Measurements from ENCODE around the gene POTEB3. TPM values are rescaled to one million over a fixed set of nuclear protein-coding genes. Genes with fewer than 3 reads are reported as not detected.
"Not testable (repeated sequence)": the region's sequence is repeated elsewhere in the genome, so short reads cannot be mapped to it uniquely, and the experiment has no call there.

Gene POTEB3
- not detected for total RNA-seq

DNA sequence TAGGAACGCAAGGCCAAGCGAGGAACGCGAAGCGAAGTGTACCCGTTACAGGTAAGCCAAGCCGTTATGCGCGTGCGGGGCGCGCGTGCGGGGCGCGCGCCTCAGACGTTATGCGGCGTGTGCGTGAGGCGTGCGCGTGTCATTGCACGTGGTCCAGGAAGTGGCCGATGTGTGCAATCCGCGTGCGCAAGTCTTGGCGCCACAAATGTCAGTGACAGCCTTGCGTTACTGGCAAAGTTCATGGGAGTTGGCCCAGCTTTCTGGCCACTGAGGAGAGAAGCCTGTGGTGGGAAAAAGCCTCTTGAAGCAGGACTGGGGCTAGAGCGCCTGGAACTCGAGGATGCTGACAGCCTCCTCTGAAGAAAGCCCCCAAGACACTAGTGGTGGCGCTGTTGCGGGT is at the start of gene POTEB3:
Gene POTEB3, minus strand, starts transcription at position 101 of the 400 bp plus-strand sequence. CDS start 488 bp downstream, outside the sequence.
- H3K4me1 ChIP-seq; DNase-seq; H3K36me3 ChIP-seq; H3K4me3 ChIP-seq; H3K9me3 ChIP-seq; intact Hi-C loops (cut with DNase I); H3K27me3 ChIP-seq; H3K27ac ChIP-seq: not testable (repeated sequence)
- WGBS, 2 donors = no CpG with 5 or more reads among the region's 35 CpGs

DNA sequence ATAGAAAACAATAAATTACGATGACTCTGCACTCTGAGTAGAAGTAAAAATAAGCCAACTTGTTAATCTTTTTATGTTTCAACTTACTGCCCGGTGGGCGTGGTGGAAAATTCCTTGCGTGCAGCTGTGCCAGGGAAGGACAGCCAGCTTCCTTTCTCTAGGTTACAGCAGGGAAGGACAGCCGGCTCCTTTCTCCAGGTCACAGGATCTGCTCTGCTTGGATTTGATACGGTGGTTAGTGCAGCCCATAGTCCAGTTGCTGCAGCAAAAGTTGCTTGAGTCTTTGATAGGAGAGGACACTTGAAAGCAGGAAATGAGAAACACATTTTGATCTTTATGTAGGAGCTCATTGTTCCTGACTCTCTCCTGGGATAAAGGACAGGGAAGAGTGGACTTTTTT is 13.4 kb upstream of the POTEB3 start:
- no CpG with 5 or more reads among the region's 6 CpGs for WGBS, 2 donors
- H3K4me3 ChIP-seq; H3K4me1 ChIP-seq; intact Hi-C loops (cut with DNase I); DNase-seq; H3K27me3 ChIP-seq; H3K27ac ChIP-seq; H3K9me3 ChIP-seq; H3K36me3 ChIP-seq: not testable (repeated sequence)

DNA sequence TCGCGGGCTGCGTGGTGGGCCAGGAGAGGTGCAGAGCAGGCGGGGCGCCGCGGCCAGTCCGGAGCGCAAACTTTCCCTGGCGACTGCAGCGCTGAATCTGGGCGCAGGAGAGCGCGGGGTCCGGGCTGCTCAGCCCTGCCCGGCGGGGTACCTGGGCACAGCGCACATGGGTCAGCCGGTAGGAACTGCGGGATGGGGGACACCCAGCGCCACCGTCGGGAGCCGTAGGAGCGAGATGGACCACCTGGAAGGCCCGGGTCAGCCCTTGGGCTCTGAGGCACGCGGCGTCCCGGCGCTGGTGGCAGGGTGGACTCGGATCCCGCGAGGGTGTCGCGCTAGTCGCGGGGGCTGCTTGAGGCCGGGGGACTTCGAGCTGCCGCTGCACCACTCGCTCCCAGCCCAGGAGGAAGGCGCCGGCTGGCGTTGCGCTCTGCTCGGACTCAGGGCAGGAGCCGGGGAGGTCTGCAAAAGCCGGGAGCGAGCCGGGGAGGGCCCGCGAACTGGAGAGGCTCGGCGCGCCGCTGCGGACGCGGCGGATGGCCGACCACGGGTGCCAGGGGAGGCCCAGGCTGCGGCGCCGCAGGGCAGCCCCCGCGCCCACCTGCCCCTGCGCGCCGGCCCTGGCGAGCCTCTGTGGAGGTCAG is 11.7 kb upstream of the POTEB3 start:
- no CpG with 5 or more reads among the region's 72 CpGs for WGBS, 2 donors
- DNase-seq; H3K36me3 ChIP-seq; H3K4me1 ChIP-seq; H3K9me3 ChIP-seq; H3K4me3 ChIP-seq; H3K27ac ChIP-seq; intact Hi-C loops (cut with DNase I); H3K27me3 ChIP-seq: not testable (repeated sequence)

DNA sequence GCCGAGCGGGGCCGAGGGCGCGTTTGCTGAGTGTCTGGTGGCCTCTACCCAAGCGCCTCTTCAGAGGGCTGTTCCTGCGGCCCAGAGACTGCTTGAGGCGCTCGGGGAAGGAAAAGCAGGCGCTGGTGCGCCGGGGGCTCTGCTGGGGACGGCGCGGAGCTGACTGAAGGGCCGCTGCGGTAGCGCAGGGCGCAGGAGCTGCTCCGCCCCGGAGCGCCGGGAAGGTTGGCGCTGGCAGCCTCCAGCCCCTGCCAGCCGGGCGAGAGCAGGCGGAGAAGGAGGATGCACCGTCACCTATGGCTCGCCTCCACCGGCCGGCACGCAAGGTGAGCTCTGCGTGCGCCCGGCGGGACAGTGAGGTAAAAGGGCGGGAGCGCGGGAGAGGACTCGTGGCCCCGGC is 11.2 kb upstream of the POTEB3 start:
- H3K27ac ChIP-seq; DNase-seq; H3K9me3 ChIP-seq; H3K4me1 ChIP-seq; H3K4me3 ChIP-seq; H3K36me3 ChIP-seq; intact Hi-C loops (cut with DNase I); H3K27me3 ChIP-seq: not testable (repeated sequence)
- no CpG with 5 or more reads among the region's 41 CpGs for WGBS, 2 donors

DNA sequence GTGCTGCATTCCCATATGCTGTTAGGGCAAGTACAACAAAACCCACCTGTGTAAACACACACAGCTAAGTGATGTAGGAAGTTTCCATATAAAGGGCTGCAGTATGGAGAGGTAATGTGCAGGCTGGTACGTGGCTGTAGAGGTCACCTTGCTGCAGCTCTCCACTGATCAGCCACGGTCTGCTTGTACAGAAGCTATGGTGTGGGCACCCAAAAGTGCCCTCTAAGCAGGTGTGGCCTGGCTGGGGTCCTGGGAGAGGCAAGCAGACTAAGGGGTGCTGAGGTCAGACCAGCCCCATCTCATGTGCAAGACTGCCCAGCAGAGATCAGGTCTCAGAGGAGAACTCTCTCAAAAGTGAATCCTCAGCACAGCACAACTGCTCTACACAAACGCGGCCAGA is 32.9 kb downstream of the POTEB3 start:
- H3K36me3 ChIP-seq; H3K4me3 ChIP-seq; H3K27me3 ChIP-seq; intact Hi-C loops (cut with DNase I); DNase-seq; H3K4me1 ChIP-seq; H3K27ac ChIP-seq; H3K9me3 ChIP-seq: not testable (repeated sequence)
- no CpG with 5 or more reads among the region's 4 CpGs for WGBS, 2 donors

DNA sequence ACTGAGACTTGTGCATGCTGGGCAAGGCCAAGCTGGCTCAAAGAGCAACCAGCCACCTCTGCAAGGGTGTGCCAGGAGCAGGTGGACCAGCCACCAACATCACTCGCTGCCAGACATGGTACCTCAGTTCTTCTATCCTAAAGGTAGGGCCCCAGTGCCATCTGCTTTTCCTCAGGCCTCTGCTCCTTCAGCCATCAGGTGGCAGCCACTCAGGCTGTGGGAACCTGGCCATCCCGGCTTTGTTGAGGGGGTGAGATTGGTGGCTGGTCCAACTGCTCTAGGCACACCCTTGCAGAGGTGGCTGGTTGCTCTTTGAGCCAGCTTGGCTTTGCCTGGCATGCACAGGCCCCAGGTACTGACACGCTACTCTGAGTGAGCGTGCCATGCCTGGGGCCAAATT is 38.8 kb downstream of the POTEB3 start:
- H3K27ac ChIP-seq; H3K4me3 ChIP-seq; DNase-seq; H3K9me3 ChIP-seq; intact Hi-C loops (cut with DNase I); H3K27me3 ChIP-seq; H3K36me3 ChIP-seq; H3K4me1 ChIP-seq: not testable (repeated sequence)
- no CpG with 5 or more reads among the region's 4 CpGs for WGBS, 2 donors

DNA sequence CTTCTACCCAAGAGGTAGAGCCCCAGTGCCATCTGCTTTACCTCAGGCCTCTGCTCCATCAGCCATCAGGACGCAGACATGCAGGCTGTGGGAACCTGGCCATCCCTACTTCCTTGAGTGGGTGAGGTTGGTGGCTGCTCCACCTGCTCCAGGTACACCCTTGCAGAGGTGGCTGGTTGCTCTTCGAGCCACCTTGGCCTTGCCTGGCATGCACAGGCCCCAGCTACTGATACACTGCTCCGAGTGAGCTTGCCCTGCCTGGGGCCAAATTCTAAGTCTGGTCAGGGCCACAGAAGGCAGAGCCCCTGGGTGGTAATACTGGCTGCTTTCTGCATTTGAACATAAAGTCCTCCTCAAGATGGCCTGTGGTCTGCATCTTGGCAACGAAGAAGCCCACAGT is 41.2 kb downstream of the POTEB3 start:
- H3K27me3 ChIP-seq; DNase-seq; H3K27ac ChIP-seq; H3K4me3 ChIP-seq; H3K36me3 ChIP-seq; intact Hi-C loops (cut with DNase I); H3K9me3 ChIP-seq; H3K4me1 ChIP-seq: not testable (repeated sequence)
- WGBS, 2 donors = no CpG with 5 or more reads among the region's 4 CpGs

DNA sequence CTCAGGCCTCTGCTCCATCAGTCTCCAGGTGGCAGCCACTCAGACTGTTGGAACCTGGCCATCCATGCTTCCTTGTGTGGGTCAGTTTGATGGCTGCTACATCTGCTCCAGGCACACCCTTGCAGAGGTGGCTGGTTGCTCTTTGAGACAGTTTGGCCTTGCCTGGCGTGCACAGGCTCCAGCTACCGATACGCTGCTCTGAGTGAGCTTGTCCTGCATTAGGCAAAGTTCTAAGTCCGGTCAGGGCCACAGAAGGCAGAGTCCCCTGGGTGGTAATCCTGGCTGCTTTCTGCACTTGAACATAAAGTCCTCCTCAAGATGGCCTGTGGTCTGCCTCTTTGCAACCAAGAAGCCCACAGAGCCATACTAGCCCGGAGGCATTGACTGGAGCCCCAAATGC is 41.8 kb downstream of the POTEB3 start:
- H3K36me3 ChIP-seq; DNase-seq; H3K4me1 ChIP-seq; H3K27me3 ChIP-seq; H3K27ac ChIP-seq; H3K9me3 ChIP-seq; H3K4me3 ChIP-seq; intact Hi-C loops (cut with DNase I): not testable (repeated sequence)
- no CpG with 5 or more reads among the region's 5 CpGs for WGBS, 2 donors

DNA sequence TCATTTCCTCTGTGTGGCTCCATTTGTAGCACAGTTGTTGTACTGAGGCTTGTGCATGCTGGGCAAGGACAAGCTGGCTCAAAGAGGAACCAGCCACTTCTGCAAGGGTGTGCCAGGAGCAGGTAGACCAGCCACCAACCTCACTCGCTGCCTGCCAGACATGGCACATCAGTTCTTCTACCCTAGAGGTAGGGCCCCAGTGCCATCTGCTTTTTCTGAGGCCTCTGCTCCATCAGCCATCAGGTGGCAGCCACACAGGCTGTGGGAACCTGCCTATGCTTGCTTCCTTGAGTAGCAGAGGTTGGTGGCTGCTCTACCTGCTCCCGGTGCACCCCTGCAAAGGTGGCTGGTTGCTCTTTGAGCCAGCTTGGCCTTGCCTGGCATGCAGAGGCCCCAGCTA is 42.6 kb downstream of the POTEB3 start:
- H3K4me3 ChIP-seq; H3K27me3 ChIP-seq; H3K9me3 ChIP-seq; H3K36me3 ChIP-seq; intact Hi-C loops (cut with DNase I); DNase-seq; H3K27ac ChIP-seq; H3K4me1 ChIP-seq: not testable (repeated sequence)
- no CpG with 5 or more reads among the region's 2 CpGs for WGBS, 2 donors

DNA sequence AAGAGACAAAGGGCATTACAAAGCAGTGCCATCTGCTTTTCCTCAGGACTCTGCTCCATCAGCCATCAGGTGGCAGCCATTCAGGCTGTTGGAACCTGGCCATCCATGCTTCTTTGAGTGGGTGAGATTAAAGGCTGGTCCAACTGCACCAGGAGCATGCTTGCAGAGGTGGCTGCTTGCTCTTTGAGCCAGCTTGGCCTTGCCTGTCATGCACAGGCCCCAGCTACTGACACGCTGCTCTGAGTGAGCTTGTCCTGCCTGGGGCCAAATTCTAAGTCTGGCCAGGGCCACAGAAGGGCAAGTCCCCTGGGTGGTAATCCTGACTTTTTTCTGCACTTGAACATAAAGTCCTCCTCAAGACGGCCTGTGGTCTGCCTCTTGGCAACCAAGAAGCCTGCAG is 43.1 kb downstream of the POTEB3 start:
- H3K27me3 ChIP-seq; H3K4me3 ChIP-seq; H3K4me1 ChIP-seq; H3K36me3 ChIP-seq; H3K9me3 ChIP-seq; H3K27ac ChIP-seq; intact Hi-C loops (cut with DNase I); DNase-seq: not testable (repeated sequence)
- WGBS, 2 donors = no CpG with 5 or more reads among the region's 2 CpGs

DNA sequence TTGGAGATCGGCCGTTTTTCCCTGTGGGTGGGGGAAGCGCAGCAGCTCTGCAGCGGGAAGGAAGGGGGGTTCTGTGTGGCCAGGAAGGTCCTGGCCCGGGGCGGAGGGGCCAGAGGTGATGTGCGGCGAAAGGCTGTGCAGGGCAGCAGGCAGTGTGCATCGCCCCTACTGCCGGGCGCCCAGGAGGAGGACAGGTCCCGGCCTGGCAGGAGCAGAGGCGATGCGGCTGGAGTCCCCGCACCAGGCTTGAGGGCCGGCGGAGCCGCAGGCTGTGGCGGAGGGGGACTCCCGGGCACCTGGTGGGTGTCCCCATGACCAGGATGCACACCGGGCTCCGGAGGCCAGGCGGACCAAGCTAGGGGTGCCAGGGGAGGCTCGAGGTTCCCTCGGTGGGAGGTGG is 54.3 kb downstream of the POTEB3 start:
- H3K4me3 ChIP-seq; DNase-seq; H3K9me3 ChIP-seq; H3K36me3 ChIP-seq; intact Hi-C loops (cut with DNase I); H3K27me3 ChIP-seq; H3K27ac ChIP-seq; H3K4me1 ChIP-seq: not testable (repeated sequence)
- WGBS, 2 donors = no CpG with 5 or more reads among the region's 25 CpGs

DNA sequence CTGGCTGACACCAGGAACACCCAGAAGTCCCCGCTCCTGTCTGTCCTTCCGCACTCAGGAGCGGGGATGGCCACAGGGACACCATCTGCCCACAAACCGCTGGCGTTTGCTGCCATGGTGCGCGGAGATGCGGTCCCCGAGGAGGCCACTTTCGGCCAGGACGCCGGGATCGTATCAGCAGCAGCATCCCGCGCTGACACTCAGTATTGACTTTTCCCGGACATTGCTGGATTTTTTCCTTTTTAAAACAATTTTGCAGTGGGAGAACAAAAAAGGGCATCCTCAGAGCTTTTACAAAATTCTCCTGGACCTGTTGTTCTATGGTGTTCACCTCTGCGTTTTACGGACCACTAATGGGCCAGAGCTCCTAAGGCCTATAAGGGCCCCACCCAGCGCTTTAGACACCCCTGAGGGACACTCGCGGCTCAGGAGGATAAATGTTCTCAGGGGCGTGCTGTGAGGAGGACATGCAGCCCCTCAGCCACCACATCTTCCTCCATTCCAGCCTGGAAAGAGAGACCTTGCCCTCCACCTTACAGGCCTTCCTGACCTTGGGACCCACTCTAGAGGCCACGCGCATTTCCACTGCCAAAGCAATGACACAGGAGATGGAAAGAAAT is 56.3 kb downstream of the POTEB3 start:
- H3K36me3 ChIP-seq; H3K9me3 ChIP-seq; DNase-seq; H3K27ac ChIP-seq; H3K4me1 ChIP-seq; H3K4me3 ChIP-seq; H3K27me3 ChIP-seq; intact Hi-C loops (cut with DNase I): not testable (repeated sequence)
- WGBS, 2 donors = 71% methylated on average over 3 of the region's 24 CpGs; no CpG with 5 or more reads in 1 of the 2 donors

DNA sequence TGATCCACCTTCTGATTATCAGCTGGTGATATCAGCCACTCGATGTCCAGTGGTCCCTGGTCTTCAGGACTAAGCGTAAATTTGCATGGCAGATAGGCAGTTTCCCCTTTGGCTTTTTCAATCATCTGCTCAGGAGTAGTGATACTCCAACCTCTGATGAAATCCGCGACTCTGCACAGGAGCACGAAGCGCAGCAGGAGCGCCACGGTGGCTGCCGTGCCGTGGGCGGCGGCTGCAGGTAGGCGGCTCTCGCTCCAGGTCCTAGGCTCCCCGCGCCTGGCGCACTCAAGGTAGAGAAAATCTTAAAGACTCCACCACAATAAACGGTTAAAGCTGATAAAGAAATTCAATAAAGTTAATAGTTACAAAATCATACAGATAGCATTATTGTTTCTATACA is 66.6 kb downstream of the POTEB3 start:
- H3K4me3 ChIP-seq; DNase-seq; intact Hi-C loops (cut with DNase I); H3K27ac ChIP-seq; H3K36me3 ChIP-seq; H3K9me3 ChIP-seq; H3K27me3 ChIP-seq; H3K4me1 ChIP-seq: not testable (repeated sequence)
- WGBS, 2 donors = 92% methylated on average over 2 of the region's 18 CpGs; no CpG with 5 or more reads in 1 of the 2 donors

DNA sequence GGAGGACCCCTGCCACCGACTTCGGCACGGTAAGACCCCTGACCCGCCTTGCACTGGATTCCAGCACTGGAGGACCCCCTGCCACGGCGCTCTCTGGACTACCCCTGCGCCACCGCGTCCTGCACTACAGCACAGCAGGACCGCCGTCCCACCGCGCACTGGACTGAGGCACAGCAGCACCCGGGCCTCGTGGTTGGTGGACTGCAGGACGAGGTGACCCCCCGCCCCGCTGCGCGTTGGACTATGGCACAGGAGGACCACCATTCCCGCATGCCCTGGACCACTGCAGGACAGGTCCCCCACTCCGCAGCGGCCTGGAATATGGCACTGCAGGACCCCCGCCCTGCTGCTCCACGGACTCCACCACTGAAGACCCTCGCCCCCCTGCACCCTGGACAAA is 71.1 kb downstream of the POTEB3 start:
- H3K27ac ChIP-seq; H3K36me3 ChIP-seq; H3K4me1 ChIP-seq; intact Hi-C loops (cut with DNase I); H3K27me3 ChIP-seq; H3K4me3 ChIP-seq; H3K9me3 ChIP-seq; DNase-seq: not testable (repeated sequence)
- WGBS, 2 donors = no CpG with 5 or more reads among the region's 26 CpGs
